ENCODE data around the gene PARD3.

DNA sequence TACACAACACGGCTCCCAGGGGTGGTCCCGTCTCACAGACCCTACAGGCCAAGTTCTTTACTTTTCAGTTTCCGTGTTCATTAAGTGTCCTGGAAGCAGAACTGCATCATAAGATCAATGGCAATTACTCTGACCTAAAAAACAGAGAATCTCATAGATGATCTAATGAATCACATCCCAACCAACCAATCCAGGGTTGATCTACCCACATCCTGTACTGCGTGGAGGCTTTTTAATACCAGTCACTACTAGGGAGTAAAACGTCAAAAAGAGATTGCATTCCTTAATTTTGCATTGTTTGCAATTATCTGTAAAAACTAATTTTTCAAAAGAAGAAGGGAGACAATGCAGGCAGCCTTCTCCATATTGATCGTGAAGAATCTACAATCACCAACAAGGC, 72.6 kb downstream of the PARD3 start:
- TF ChIP-seq, protein P1, sequence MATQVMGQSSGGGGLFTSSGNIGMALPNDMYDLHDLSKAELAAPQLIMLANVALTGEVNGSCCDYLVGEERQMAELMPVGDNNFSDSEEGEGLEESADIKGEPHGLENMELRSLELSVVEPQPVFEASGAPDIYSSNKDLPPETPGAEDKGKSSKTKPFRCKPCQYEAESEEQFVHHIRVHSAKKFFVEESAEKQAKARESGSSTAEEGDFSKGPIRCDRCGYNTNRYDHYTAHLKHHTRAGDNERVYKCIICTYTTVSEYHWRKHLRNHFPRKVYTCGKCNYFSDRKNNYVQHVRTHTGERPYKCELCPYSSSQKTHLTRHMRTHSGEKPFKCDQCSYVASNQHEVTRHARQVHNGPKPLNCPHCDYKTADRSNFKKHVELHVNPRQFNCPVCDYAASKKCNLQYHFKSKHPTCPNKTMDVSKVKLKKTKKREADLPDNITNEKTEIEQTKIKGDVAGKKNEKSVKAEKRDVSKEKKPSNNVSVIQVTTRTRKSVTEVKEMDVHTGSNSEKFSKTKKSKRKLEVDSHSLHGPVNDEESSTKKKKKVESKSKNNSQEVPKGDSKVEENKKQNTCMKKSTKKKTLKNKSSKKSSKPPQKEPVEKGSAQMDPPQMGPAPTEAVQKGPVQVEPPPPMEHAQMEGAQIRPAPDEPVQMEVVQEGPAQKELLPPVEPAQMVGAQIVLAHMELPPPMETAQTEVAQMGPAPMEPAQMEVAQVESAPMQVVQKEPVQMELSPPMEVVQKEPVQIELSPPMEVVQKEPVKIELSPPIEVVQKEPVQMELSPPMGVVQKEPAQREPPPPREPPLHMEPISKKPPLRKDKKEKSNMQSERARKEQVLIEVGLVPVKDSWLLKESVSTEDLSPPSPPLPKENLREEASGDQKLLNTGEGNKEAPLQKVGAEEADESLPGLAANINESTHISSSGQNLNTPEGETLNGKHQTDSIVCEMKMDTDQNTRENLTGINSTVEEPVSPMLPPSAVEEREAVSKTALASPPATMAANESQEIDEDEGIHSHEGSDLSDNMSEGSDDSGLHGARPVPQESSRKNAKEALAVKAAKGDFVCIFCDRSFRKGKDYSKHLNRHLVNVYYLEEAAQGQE (IDR thresholded peaks at IDR 0.05; ENCODE audit: insufficient read depth in 1 of 2, low read depth in 2 of 2, low read length in 2 of 2): no peak
- TF ChIP-seq POLR2AphosphoS5 (IDR thresholded peaks at IDR 0.05; ENCODE audit: low read depth, low read length) (no peak), SIN3A (IDR thresholded peaks at IDR 0.05; ENCODE audit: borderline replicate concordance, insufficient read depth, low read length) (no peak), TAF1 (IDR thresholded peaks at IDR 0.05; ENCODE audit: borderline replicate concordance, insufficient read depth, low read length) (no peak), FOXP2 (optimal IDR thresholded peaks at IDR 0.05; ENCODE audit: borderline replicate concordance, extremely low read depth, extremely low read length, insufficient read depth) (no peak)
